GM19023 (cell line): ENCODE measurements around the gene RAD51B.

ENCODE experiments used
- ATAC-seq: cut with Tn5 transposase; IDR thresholded peaks from one replicate; pipeline ENCODE4 v1.9.1; 2021; ENCODE audit warnings: mild to moderate bottlenecking, moderate library complexity; ENCODE audit not compliant: unreplicated experiment

Gene RAD51B

GRCh38 chr14:67889455-67889854 lies 69.9 kb downstream of the RAD51B start:
- no peak for ATAC-seq

GRCh38 chr14:67892466-67893100 lies 73.0 kb downstream of the RAD51B start:
- ATAC-seq, result no peak

GRCh38 chr14:67900231-67900630 lies 80.7 kb downstream of the RAD51B start:
- ATAC-seq, result no peak

GRCh38 chr14:67908052-67908754 lies 88.6 kb downstream of the RAD51B start:
- ATAC-seq, result no peak

- ATAC-seq, result no peak
Measured at GRCh38 chr14:67911562-67911961, 92.0 kb downstream of the RAD51B start.

- no peak for ATAC-seq
Measured at GRCh38 chr14:67916430-67916829, 96.9 kb downstream of the RAD51B start.

- no peak for ATAC-seq
Measured at GRCh38 chr14:67917006-67917405, 97.4 kb downstream of the RAD51B start.

- no peak for ATAC-seq
Measured at GRCh38 chr14:67918838-67919237, 99.3 kb downstream of the RAD51B start.

GRCh38 chr14:67919259-67920032 lies 99.9 kb downstream of the RAD51B start:
- no peak for ATAC-seq

GRCh38 chr14:67926821-67927220 lies 107.2 kb downstream of the RAD51B start:
- ATAC-seq, result no peak

- no peak for ATAC-seq
Measured at GRCh38 chr14:67927244-67927643, 107.7 kb downstream of the RAD51B start.

GRCh38 chr14:67928375-67928774 lies 108.8 kb downstream of the RAD51B start:
- ATAC-seq, result no peak

- no peak for ATAC-seq
Measured at GRCh38 chr14:67932708-67933246, 113.2 kb downstream of the RAD51B start.

- no peak for ATAC-seq
Measured at GRCh38 chr14:67933266-67933665, 113.7 kb downstream of the RAD51B start.

- no peak for ATAC-seq
Measured at GRCh38 chr14:67934087-67934486, 114.5 kb downstream of the RAD51B start.

- ATAC-seq, result no peak
Measured at GRCh38 chr14:67934862-67935261, 115.3 kb downstream of the RAD51B start.

- no peak for ATAC-seq
Measured at GRCh38 chr14:67935371-67935770, 115.8 kb downstream of the RAD51B start.

- ATAC-seq, result no peak
Measured at GRCh38 chr14:67938071-67938470, 118.5 kb downstream of the RAD51B start.

- ATAC-seq, result no peak
Measured at GRCh38 chr14:67940486-67941455, 121.2 kb downstream of the RAD51B start.

GRCh38 chr14:67941456-67942018 lies 122.0 kb downstream of the RAD51B start:
- no peak for ATAC-seq
